GM12873 (cell line): Measurements from ENCODE around the gene XCR1.

Source experiments
- CTCF ChIP-seq: IDR thresholded peaks from 2 replicates; pipeline ENCODE4 v1.5.1; 2012; ENCODE audit warnings: low read depth, mild to moderate bottlenecking, moderate library complexity, low read length, control low read depth; ENCODE audit not compliant: insufficient read depth; ENCODE audit errors: missing control alignments

The XCR1 gene

DNA sequence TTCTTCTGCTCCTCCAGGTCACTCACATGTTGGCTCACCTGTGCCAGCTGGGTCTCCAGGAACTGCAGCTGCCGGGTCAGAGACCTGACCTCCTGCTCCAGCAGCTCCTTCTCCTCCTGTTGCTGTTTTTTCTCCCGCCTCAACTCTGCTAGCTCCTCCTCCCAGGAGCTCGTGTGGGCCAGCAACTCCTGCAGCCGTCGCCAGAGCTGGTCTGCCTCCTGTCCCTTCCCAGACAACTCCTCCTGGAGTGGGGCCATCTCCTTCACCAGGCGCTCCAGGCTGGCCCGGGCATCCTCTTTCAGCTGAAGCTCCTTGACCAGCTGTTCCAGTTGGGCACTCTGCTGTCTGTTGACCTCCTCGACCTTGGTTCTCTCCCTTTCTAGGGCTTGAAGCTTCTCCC is 59.6 kb downstream of the XCR1 start:
- no peak for TF ChIP-seq CTCF
